COLO668 (cell line): Measurements from ENCODE around the gene PPDPF.
"Not testable (repeated sequence)": the region's sequence is repeated elsewhere in the genome, so short reads cannot be mapped to it uniquely, and the experiment has no call there.

Source experiments
- DNase-seq: peaks from one replicate; lab custom pipeline; 2025; ENCODE audit not compliant: unreplicated experiment; lab: John Stamatoyannopoulos, UW

Gene PPDPF

GRCh38 chr20:63561624-63562396 is 41.2 kb downstream of the PPDPF start:
- no peak for DNase-seq

- no peak for DNase-seq
Observed at GRCh38 chr20:63562461-63563224, 42.1 kb downstream of the PPDPF start.

GRCh38 chr20:63563225-63563935 is 42.8 kb downstream of the PPDPF start:
- DNase-seq = no peak

DNA sequence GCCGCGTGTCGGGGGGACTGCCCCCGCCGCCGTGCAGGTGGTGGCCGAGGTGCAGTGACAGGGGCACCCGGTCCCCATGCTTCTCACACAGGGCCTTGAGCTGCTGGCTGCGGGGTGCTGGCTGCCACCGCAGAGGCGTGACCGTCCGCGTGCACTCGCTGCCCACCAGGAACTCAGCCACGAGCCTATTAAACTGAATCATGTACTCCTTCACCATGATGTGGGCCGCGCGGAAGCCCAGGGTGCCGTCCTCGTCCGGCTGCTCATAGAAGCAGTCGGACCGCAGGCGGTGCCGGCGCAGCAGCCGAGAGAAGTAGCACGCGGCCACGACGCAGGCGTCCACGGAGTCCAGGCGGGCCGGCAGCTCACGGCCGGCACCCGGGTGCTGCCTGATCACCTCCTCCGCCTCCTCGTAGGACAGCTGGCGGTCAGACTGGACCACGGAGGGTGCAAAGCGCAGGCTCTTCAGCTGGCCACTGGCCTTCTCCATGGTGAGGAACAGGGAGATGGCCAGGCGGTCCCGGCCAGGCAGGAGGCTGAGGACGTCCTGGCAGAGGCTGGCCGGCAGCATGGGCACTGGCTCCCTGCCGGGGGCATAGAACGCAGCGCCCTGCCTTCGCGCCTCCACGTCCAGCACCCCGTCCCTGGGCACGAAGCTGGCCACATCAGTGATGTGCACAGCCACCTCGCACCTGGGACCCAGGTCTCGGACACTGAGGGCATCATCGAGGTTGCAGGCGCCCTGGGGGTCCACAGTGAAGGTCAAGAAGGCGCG is 43.7 kb downstream of the PPDPF start:
- DNase-seq = no peak

DNA sequence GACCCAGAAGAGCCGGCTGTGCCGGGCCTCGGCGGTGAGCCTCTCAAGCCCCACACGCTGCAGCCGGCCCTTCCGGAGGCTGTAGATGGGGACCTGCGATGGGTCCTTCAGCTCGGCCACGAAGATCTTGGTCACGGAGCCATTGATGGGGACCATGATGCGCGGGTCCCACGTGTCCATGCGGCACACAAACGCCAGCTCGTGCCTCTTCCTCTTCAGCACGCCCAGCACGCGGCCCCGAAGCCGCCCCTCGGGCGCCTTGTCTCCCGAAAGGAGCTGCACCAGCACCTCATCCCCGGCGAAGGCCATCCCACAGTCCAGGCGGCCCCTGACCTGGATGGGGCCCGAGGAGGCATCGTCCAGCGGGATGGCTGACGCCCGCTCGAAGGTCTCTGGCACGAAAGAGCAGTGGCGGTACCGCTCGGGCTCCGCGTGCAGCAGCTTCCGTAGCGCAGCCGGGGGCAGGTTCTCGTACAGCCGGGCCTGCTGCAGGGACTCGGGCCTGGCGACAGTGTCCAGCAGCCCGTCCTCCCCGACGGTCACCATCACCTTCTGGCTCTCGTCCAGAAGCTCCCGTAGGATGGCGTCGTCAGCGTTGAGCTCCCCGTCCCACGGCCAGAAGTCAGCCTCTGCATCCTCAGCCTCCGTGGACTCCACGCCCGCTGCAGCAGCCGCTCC is 44.6 kb downstream of the PPDPF start:
- no peak for DNase-seq

DNA sequence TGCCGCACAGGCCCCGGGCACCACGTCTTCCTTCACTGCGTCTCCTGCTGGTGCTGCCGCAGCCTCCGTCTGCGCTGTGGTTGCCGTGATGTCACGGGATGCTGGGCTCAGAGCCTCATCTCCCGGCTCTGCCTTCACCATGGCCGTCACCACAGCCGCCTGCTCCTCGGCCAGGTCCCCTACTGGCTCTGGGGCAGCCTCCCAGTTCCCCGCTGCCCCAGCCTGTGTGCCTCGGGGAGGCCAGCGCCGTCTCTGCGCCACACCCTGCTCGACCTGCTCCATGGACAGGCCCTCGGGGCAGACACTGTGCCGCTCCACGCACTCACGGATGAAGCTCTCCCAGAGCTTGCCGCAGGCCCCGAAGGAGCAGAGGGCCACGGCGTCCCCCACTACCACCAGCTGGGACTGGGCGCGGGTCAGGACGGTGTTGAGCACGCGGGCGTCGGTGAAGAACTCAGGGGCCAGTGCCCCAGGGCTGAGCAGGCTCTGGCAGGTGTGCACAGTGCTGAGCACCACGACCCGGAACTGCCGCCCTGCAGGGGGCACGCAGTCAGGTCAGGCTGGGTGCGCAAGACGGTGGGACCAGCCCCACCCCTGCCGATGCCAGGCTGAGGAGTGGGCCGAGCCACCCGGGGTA is 45.3 kb downstream of the PPDPF start:
- no peak for DNase-seq

- DNase-seq = no peak
Observed at GRCh38 chr20:63566395-63567135, 46.0 kb downstream of the PPDPF start.

DNA sequence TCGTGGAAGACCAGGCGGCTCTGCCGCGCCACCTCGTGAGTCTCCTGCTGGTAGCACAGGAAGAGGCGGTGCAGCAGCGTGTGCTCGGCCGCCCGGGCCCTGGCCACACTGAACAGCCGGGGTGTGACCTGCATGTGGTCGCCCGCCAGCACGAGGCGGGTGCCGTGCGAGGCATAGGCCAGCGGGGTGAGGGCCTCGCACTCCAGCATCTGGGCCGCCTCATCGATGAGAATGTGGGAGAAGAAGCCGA is 46.5 kb downstream of the PPDPF start:
- DNase-seq = no peak

DNA sequence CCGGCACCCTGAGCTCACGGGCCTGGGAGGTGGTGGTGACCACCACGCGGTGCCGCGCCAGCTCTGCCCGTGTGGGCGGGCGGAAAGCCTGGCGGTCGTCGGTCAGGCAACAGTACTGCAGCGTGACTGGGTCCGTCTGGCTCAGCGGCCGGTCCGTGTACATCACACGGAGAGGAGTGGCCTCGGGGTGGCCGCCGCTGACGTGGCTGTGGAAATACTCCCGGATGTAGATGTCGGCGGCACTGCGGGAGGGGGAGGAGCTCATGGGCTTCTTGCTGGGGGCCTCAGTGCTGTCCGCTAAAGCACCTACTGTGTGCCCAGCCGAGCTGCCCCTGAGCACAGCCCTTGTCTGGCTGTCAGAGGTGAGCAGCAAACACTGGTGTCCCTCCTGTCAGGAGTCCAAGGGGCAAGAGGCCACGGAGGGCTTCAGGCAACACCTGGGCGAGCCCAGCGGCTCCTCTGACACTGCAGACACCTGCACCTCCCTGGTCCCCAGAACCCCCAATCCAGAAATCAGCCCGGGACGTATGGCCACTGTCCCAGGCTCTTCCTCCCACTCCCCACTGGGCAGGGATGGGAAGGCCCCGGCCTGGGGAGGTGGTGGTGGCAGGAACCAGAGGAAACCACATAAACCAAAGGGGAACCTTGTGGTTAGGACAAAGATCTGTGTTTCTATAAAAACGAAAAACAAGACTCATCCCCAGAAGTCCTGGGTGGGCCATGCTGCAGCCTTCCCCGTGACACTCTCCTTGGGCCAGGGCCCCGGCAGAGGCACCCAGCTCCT is 47.0 kb downstream of the PPDPF start:
- no peak for DNase-seq

DNA sequence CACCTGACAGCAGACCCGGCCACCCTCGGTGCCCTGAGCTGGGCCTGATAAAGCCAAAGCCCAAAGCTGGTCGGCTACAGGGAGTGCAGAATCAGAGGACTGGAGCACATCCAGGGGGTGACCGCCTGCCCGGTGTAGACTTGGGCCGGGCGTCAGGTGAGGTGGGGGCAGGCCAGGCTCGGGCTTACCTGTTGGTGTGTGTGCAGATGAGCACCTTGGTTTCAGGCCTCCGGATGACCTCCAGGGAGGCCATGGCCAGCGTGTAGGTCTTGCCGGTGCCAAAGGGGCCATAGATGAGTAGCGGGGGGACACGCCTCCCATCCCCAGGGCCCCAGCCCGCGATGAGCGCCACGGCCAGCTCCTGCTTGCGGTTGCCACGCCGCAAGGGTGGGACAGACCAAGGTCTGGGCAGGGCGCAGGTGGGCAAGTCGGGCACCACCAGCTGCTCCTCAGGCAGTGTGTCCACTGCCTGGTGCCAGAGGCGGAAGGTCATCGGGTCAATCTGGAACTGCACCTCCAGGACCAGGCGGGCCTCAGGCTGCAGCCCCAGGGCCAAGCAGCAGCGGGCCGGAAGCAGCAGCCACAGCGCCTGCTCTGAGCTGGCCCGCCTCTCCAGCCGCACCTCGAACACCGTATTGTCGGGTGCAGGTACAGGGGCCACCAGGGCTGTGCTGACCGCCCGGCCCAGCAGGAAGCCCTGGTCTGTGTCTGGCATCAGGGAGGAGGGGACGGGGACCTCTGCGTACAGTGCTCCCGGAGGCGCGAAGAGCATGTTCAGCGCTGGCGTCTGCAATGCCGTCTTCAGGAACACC is 47.8 kb downstream of the PPDPF start:
- no peak for DNase-seq

- no peak for DNase-seq
Observed at GRCh38 chr20:63568986-63569949, 48.7 kb downstream of the PPDPF start.

- DNase-seq = no peak
Observed at GRCh38 chr20:63570281-63571086, 49.9 kb downstream of the PPDPF start.

DNA sequence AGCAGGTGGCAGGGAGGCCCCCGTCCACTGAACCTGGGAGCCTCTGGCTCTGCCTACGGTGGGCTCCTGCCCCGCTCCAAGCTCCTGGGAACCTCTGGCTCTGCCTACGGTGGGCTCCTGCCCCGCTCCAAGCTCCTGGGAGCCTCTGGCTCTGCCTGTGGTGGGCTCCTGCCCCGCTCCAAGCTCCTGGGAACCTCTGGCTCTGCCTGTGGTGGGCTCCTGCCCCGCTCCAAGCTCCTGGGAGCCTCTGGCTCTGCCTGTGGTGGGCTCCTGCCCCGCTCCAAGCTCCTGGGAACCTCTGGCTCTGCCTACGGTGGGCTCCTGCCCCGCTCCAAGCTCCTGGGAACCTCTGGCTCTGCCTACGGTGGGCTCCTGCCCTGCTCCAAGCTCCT is 50.5 kb downstream of the PPDPF start:
- not testable (repeated sequence) for DNase-seq
